GM12892 (cell line): ENCODE data around the gene PTCD3.

ENCODE experiments used
- POLR2A ChIP-seq: IDR thresholded peaks from 2 replicates; pipeline ENCODE4 v1.6.1; 2011; ENCODE audit warnings: low read depth, low read length, control low read depth
- POLR2AphosphoS5 ChIP-seq: IDR thresholded peaks from 2 replicates; pipeline ENCODE4 v1.6.1; 2011; ENCODE audit warnings: low read depth, low read length, control low read depth
- TAF1 ChIP-seq: IDR thresholded peaks from 2 replicates; pipeline ENCODE4 v1.6.1; 2011; ENCODE audit warnings: low read depth, mild to moderate bottlenecking, control low read depth, low read length, borderline replicate concordance

DNA sequence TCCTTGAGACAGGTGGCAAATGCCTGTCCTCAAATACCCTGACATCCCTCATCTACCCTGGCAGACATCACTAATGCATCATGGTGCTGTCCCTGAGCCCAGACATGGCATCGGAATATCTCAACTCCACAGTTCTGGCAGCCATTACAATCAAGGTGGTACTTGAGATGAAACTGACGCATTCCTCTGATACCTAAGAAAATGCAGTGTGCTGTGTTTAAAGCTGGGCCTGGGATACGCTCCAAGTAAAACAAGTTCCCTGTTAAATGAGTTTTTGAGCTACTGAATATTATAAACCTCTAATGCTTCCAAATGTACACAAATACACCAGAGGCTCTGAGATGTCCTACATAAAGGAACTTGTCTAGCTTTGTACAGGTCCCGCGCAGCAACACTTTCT is 30.1 kb upstream of the PTCD3 start:
- TF ChIP-seq POLR2AphosphoS5 (no peak), POLR2A (no peak), TAF1 (no peak)
